Measurements from ENCODE around the gene USP43.

DNA sequence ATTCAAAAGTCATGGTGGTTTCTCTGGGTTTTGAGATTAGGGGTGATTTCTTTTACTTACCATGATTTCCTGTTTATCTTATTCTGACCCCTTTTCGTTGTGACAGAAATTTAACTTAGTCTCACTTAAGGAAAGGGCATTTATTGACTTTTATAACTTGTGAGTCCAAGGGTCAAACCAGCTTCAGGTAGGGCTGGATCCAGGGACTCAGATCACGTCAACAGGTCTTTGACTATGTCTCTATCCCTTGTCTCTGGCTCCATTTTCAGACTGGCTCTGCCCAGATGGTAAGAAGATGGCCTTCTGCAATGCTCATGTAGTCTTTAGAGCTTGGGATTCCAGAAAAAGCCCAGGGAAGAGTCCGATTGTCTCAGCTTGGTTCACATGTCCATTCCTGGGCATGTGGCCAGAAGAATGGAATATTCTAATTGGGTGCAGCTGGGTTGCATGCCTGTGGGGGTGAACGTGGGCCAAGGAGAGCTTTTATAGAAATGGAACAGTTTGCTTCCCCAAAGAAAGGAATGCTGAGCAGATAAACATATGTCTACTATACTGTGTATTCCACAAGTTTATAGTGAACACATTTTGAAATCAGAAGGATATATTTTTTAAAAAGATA lies 13.4 kb downstream of the USP43 start:
- TF ChIP-seq MXI1 (IDR thresholded peaks at IDR 0.05; ENCODE audit: low read depth, low read length) (no peak), SIN3A (IDR thresholded peaks at IDR 0.05; ENCODE audit: borderline replicate concordance, low read depth, low read length) (no peak), GATA2 (CRISPR knock-in tag; IDR thresholded peaks at IDR 0.05) (no peak), EP300 (IDR thresholded peaks at IDR 0.05; ENCODE audit: borderline replicate concordance in 1 of 2, low read depth in 1 of 2, low read length in 1 of 2) (no peak), RFX5 (IDR thresholded peaks at IDR 0.05; ENCODE audit: low read length) (no peak)
- TF ChIP-seq, protein P1, sequence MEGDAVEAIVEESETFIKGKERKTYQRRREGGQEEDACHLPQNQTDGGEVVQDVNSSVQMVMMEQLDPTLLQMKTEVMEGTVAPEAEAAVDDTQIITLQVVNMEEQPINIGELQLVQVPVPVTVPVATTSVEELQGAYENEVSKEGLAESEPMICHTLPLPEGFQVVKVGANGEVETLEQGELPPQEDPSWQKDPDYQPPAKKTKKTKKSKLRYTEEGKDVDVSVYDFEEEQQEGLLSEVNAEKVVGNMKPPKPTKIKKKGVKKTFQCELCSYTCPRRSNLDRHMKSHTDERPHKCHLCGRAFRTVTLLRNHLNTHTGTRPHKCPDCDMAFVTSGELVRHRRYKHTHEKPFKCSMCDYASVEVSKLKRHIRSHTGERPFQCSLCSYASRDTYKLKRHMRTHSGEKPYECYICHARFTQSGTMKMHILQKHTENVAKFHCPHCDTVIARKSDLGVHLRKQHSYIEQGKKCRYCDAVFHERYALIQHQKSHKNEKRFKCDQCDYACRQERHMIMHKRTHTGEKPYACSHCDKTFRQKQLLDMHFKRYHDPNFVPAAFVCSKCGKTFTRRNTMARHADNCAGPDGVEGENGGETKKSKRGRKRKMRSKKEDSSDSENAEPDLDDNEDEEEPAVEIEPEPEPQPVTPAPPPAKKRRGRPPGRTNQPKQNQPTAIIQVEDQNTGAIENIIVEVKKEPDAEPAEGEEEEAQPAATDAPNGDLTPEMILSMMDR (IDR thresholded peaks at IDR 0.05), result no peak
- TF ChIP-seq, protein P2, sequence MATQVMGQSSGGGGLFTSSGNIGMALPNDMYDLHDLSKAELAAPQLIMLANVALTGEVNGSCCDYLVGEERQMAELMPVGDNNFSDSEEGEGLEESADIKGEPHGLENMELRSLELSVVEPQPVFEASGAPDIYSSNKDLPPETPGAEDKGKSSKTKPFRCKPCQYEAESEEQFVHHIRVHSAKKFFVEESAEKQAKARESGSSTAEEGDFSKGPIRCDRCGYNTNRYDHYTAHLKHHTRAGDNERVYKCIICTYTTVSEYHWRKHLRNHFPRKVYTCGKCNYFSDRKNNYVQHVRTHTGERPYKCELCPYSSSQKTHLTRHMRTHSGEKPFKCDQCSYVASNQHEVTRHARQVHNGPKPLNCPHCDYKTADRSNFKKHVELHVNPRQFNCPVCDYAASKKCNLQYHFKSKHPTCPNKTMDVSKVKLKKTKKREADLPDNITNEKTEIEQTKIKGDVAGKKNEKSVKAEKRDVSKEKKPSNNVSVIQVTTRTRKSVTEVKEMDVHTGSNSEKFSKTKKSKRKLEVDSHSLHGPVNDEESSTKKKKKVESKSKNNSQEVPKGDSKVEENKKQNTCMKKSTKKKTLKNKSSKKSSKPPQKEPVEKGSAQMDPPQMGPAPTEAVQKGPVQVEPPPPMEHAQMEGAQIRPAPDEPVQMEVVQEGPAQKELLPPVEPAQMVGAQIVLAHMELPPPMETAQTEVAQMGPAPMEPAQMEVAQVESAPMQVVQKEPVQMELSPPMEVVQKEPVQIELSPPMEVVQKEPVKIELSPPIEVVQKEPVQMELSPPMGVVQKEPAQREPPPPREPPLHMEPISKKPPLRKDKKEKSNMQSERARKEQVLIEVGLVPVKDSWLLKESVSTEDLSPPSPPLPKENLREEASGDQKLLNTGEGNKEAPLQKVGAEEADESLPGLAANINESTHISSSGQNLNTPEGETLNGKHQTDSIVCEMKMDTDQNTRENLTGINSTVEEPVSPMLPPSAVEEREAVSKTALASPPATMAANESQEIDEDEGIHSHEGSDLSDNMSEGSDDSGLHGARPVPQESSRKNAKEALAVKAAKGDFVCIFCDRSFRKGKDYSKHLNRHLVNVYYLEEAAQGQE (IDR thresholded peaks at IDR 0.05; ENCODE audit: low read depth, low read length), result no peak
- TF ChIP-seq, protein P3, sequence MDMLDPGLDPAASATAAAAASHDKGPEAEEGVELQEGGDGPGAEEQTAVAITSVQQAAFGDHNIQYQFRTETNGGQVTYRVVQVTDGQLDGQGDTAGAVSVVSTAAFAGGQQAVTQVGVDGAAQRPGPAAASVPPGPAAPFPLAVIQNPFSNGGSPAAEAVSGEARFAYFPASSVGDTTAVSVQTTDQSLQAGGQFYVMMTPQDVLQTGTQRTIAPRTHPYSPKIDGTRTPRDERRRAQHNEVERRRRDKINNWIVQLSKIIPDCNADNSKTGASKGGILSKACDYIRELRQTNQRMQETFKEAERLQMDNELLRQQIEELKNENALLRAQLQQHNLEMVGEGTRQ (IDR thresholded peaks at IDR 0.05; ENCODE audit: borderline replicate concordance, low read depth, low read length), result no peak
- TF ChIP-seq, protein P4, sequence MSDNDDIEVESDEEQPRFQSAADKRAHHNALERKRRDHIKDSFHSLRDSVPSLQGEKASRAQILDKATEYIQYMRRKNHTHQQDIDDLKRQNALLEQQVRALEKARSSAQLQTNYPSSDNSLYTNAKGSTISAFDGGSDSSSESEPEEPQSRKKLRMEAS (IDR thresholded peaks at IDR 0.05; ENCODE audit: low read depth), result no peak
